HG03066 (cell line): Measurements from ENCODE around the gene SPINK4.

Experiments used
- ATAC-seq: cut with Tn5 transposase; IDR thresholded peaks from one replicate; pipeline ENCODE4 v1.9.1; 2021; ENCODE audit warnings: low read depth; ENCODE audit not compliant: unreplicated experiment

Gene SPINK4, protein sequence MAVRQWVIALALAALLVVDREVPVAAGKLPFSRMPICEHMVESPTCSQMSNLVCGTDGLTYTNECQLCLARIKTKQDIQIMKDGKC

DNA sequence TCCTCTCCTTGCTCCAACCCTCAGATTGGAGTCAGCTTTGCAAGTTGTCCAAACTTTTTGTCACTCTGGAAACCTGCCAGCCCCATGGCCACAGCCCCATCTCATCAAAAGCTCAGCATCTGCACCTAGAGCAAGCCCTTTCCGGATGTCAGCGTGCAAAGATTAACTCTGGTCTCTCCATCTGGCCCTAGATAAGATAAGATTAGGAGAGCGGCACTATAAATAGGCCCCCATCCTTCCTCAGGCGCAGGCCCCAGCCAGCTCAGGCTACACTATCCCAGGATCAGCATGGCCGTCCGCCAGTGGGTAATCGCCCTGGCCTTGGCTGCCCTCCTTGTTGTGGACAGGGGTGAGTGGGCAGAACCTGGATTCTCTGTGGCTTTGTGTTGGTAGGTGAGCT is at the start of gene SPINK4:
TSS of gene SPINK4 (plus strand) at position 247 of the 400 bp plus-strand sequence. CDS start at position 289, 42 bp downstream.
- no peak for ATAC-seq

DNA sequence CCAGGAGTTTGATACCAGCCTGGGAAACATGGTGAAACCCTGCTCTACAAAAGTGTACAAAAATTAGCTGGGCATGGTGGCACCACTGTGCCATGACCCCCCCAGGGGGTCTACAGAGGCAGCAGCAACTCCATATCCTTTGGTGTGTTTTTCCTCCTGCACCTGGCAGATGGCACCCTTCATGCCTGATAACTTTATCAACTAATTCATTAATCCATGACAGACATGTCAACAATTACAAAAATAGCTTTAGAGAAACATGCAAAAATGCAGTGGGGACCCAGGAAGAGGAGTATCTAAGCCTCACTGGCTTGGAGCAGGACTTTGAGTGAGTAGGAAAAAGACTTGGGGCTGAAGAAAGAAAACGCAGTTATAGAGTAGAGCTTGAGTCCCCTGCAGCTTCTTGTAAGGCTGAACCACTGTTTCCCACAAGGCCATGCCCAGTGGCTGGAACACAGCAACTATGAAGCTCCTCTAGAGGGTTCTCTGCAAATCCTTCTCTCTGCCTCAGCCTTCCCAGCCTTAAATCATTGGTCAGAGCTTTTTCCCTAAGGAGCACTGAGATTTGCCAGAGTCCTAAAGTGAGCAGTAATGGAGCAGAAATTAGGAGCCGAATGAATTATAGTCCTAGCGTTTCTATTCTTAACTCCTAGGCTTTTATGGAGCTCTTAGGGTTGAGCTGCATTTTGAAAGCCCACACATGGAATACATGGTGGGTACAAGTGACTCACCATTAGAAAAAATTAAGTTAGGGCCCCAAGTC is 47.3 kb upstream of the SPINK4 start:
- no peak for ATAC-seq

DNA sequence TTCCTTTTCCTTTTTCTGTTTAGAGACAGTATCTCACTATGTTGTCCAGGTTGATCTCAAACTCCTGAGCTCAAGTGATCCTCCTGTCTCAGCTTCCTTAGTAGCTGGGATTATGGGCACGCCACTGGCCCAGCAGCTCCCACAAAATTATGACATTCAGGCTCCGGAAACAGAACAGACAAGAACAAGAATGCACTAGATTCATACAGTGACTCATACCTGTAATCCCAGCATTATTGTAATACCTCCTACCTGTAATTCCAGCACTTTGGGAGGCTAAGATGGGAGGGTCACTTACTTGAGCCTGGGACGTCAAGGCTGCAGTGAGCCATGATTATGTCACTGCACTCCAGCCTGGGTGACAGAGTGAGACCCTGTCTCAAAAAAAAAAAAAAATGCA is 46.1 kb upstream of the SPINK4 start:
- no peak for ATAC-seq

DNA sequence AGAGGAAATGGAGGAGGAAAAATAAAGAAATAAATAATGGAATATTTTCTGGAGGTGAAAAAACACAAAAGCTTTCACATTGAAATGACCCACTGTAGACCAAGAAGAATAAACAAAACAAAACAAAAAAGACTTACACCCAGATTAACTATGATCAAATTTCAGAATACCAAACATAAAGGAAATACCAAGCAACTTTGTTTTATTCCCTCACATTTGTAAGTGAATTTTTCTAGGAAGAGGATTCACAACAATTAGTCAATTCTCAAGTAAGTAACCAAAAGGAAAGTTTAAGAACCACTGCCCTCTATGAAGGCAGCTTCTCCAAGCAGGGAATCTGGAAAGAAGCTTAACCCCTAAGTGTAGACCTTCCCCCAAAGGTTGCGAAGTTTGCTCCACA is 43.2 kb upstream of the SPINK4 start:
- no peak for ATAC-seq

DNA sequence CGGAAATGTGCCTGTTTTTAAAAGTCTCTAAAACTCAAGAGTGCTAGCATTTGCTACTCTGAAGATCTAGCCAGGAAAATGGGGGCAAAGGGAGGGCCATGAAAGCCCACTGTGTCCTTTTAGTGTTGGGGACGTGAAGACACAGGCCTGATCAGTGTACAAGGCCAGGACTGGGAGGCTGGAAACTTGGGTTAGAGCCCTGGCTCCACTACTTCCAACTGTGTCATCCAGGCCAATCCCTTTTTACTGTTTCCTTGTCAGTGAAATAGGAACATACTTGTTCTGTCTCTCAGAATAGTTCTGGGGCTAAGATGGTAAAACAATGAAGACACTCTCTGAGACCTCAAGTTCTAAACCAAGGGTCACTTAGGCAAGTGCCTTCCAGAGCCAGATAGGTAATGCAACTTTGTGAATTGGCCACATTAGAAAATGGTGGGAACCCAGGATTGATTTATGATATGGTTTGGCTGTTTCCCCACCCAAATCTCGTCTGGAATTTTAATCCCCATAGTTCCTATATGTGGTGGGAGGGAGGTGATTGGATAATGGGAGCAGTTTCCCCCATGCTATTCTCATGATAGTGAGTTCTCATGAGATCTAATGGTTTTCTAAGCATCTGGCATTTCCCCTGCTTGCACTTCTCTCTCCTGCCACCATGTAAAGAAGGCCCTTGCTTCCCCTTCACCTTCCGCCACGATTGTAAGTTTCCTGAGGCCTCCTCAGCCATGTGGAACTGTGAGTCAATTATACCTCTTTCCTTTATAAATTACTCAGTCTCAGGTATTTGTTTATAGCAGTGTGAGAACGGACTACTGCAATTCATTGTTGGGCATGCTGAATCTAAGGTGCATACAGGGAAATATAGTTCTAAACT is 42.5 kb upstream of the SPINK4 start:
- no peak for ATAC-seq

DNA sequence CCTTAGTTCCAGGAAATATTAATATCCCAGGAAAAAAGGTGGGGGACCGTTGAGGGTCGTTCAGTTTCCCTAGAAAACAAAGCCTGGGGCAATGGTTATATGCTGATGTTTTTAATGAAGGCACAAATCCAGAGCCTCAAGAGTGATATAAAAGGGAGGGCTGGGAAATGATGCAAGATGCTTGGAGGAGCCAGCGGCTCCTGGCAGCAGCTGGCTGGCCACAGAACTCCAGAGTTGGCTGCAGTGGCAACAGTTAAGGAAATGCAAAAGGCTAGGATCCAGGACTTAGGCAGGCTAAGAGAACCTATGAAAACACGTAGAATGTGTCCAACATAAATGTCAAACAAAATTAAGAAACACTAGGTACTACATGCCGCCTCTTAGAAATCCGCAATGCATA is 41.8 kb upstream of the SPINK4 start:
- ATAC-seq, result no peak

DNA sequence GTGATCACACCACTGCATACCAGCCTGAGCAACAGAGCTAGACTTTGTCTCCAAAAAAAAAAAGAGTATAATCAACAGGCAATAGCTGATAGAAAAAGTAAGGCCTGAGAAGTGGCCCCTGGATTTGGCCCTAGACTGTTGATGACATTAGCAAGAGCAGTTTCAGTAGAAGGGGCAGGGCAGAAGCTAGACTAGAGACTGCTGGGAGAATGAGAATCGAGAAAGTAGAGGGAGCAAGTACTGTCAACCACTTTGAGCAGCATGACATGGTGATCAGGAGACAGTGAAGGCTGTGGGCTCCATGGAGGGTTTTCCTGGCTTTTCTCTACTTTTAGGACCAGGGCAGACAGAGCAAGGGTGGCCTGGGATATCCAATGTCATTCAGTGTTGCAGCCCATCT is 37.9 kb upstream of the SPINK4 start:
- peak; percentile 60 for ATAC-seq

DNA sequence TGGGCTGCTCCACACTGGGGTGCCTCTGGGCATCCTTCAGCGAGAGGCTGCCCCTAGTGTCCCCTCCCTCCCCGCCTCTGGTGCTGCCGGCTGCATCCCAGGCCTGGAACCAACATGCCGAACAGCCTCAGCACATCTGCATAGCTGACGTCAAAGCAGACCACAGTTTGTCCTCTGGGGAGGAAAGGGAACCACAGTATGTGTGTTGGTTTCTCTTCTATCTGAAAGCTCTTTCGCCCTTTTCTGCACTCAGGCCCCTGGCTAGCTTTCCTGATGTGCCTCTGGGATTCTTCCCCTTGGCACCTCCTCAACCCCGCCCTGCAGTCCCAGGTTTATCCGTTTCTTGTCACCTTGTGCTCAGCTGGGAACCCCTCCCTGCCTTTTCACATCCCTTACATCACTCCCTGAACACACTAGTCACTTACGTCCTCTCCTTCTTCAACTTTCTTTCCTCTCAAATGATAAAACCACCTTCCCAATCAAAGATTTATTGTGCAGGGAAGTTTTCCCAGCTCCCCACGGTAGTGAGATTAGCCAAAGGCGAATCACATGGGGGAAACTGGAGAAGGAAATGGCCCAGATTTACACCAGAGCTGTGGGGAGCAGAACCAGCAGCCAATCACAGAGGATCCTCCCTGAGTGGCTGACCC is 37.3 kb upstream of the SPINK4 start:
- ATAC-seq, result peak; percentile 99

DNA sequence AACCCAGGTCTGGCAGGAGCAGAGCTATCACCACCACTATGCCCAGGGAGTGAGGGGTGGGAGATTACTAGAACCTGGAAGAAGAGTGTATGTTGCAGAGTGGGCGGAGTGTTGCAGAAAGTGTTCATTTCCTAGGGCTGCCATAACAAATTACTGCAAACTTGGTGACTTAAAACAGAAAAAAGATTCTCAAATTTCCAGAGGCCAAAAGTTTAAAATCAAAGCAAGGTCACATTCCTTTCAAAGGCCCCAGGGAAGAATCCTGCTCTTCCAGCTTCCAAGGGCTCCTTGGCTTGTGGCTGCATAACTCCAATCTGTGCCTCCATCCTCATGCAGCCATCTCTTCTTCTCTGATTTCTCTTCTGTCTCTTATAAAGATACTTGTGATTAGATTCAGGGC is 30.6 kb upstream of the SPINK4 start:
- ATAC-seq, result no peak

DNA sequence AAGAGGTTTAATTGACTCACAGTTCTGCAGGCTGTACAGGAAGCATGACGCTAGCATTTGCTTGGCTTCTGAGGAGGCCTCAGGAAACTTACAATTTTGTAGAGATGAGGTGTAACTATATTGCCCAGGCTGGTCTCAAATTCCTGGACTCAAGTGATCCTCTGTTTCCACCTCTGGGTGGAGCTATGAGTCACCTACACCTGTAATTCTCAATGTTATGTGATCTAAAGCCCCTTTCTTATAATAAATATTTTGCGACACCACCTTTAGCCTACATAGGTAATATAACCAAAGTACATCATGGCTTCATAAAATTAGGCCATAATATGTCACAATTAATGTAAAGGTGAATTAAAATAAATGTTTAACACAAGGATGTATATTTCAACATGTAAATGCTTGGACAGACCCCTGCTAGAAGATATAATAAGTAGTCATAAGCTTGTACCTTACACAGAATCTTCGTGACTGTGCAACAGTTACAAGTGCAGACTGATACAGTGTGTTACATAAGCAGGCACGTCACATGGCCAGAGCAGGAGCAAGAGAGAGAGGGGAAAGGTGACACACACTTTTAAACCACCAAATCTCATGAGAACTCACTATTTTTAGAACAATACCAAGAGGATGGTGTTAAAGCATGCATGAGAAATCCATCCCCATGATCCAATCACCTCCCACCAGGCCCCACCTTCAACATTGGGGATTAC is 29.8 kb upstream of the SPINK4 start:
- ATAC-seq, result no peak

DNA sequence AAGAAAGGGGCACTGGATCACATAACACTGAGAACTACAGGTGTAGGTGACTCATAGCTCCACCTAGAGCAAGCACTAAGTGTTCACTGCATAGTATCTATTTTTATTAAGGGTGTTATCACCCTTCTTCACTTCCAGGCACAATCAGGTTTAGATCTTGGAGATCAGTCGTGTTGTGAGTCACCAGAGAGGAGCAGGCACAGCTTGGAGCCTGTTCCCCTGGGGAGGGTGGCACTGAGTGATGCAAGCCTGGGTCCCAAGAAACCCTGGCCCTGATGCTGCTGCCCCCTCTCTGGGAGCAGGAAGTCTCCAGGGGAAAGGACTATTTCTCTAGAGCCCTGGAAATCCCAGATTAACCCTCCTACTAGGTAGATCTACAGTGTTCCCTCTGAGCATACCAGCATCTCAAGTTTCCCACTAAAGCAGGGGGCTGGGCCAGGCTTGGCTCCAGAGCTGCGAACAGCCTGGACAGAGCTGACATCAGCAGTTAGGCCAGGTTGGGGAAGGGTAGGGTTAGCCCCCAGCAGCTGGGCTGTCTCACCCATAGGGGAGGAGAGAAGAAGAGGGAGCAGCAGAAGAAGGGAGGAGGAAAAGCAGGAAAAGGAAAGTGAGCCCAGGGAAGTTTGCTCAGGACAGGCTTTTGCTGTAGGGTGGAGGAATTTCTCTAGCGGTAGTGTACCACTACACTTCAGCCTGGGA is 28.1 kb upstream of the SPINK4 start:
- ATAC-seq, result no peak

DNA sequence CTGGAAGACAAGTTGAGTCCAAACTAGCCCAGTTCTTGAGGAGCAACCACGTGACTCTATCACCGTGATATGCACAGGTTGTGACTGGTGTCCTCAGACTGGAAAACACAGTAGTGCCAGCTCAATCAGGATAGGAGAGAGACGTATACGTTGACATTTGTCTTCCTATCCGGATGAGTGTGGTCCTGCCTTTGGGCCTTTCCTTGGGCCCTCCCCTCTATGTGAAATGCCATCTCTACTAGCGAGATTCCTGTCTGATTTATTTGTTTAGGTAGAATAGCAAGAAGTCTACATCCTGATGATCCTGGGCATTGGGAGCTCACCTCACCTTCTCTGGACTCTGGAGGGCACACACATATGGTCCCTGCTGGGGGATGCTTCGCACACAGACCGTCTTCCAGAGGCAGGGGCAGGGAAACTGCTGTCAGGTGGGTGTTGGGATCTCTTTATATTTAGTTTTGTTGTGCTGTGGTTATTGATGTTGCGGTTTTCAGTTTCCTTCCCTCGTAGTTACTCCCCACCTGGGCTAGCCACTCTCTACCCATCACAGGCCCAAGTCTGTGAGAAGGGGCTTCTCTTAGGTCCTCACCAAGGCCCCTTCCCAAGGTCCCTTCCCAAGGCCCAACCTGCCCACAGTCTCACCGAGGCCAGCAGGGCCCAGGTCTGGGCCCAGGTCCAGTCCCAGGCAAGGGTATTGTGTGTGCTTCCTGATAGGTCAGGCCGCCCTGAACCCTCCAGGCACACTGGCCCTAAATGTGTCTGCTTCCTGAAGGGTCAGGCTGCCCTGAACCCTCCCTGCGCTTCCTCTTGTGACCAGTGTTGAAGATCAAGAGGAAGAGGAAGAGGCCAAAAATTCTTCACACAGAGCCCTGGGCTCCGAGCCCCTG is 19.0 kb upstream of the SPINK4 start:
- ATAC-seq, result peak; percentile 52

DNA sequence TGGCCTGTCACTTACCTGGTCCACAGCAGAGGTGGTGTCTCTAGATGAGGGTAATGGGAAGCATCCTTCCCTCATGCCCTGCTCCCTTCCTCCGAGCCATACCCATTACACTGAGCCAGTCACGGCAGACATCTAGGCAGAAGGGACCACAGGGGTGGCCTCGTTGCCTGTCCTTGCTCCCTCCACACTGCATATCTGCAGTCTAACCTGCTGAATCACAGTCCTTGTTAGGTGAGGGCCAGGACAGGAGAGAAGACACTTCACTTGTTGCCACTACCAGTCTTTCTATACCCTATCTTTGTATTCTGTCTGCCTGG is 18.4 kb upstream of the SPINK4 start:
- ATAC-seq, result no peak

DNA sequence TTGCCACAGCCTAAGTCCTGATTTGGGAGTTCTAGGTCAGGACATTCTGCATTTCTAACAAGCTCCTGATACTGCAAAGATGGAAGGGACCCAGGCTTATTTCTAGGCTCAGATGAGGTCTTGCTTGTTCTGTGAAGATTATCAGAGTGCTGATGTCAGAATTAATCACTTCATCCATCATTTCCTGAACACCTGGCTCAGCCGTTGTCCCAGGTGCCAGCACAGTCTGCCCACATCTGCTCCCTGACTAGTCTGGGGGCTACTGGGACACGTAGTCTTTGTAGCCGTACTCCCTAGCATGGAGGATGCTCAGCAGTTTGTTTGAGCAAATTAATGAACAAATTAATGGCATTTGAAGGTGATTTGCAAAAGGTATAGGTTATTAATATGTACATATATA is 17.9 kb upstream of the SPINK4 start:
- no peak for ATAC-seq

DNA sequence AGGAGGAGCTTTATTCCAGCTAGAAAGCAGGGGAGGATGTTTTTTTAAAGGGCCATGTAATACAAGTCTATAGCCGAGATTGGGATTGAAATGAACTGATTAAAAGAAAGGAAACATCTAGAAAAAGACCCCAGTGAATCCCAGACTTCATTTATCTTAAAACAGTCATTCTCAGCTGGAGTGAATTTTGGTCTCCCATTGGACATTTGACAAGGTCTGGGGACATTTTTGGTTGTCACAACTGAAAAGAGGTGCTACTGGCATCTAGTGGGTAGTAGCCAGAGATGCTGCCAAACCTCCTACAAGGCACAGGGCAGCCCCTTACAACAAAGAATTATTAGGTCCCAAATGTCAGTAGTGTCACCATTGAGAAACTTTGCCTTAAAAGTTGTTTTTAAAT is 16.3 kb upstream of the SPINK4 start:
- no peak for ATAC-seq

DNA sequence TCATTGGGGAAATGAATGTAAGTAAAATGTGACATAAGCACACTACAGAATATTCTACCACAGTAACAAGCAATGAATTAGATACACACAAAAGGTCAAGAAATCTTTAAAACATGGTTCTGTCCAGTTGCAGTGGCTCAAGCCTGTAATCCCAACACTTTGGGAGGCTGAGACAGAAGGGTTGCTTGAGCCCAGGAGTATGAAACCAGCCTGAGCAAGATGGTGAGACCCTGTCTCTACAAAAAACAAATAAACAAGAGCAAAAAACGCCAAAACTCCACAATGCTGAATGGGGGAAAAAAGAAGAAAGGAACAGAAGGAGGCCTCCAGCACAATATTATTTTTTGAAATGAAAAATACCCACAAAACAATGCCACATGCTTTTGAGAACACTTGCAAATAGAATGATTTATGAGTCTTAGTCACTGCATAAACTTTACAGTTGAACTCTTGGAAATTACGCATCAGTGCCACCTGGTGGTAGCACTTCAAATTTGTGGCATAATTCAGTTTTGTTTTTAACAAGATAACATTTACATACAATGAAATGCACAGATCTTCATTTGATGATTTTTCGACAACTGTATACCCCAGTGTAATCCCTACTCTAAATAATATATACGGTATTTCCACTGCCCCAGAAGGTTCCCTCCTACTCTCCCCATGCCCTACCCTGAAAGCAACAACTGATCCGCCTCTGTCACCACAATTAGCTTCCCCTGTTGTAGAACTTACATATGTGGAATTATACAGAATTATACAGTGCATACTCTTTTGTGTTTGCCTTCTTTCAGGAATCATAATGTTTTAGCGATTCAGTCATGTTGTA is 14.4 kb upstream of the SPINK4 start:
- ATAC-seq, result no peak

DNA sequence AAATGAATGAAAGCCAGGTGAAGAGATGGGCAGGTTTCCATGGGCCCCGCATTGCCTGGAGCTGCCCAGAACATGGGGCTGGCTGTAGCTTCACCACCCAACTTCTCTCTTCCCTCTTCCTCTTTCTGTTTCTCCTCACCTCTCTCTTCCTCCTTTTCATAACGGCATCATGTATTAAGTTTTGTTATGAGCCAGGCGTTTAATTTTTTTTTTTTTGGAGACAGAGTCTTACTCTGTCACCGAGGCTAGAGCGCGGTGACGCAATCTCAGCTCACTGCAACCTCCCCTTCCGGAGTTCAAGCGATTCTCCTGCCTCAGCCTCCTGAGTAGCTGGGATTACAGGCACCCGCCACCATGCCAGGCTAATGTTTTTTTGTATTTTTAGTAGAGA is 13.0 kb upstream of the SPINK4 start:
- peak; percentile 62 for ATAC-seq

DNA sequence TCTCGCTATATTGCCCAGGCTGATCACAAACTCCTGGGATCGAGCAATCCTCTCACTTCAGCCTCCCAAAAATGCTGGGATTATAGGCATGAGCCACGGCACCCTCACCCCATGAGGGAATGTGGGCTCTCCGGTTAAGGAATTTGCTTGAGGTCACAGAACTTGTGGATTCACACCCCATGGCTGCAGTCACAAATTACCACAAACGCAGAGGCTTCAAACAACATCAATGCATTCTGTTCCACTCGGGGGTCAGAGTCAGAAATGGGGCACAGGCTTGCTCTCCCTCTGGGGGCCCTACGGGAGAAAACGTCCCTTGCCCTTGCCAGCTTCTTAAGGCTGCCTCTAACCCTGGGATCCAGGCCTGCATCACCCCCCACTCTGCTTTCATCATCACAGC is 12.2 kb upstream of the SPINK4 start:
- no peak for ATAC-seq
